Lower lobe of right lung (tissue), 2 donors: ENCODE data around the gene ZC3H15. TPM values are rescaled to one million over a fixed set of nuclear protein-coding genes. Genes with fewer than 3 reads are reported as not detected.

Experiments
- ATAC-seq, 2 donors: fragments of 200-7000 bp; cut with Tn5 transposase; one replicate each; pipeline ENCODE4 v1.9.1; 2020 to 2022; ENCODE audit warnings: mild to moderate bottlenecking in 2 of 2, moderate library complexity in 2 of 2
- DNase-seq: peaks from one replicate; pipeline ENCODE4 v3.0.0-alpha.2; 2020
- H3K27ac ChIP-seq: fragments of 200-600 bp; one replicate; pipeline ENCODE4 v1.8.0; 2022
- H3K27me3 ChIP-seq: fragments of 200-600 bp; one replicate; pipeline ENCODE4 v1.8.0; 2022; ENCODE audit warnings: low read depth
- H3K36me3 ChIP-seq: fragments of 200-600 bp; one replicate; pipeline ENCODE4 v1.8.0; 2022; ENCODE audit warnings: mild to moderate bottlenecking
- H3K4me1 ChIP-seq: fragments of 200-600 bp; one replicate; pipeline ENCODE4 v1.8.0; 2022
- H3K4me3 ChIP-seq: fragments of 200-600 bp; one replicate; pipeline ENCODE4 v1.8.0; 2022; ENCODE audit warnings: mild to moderate bottlenecking
- H3K9me3 ChIP-seq: fragments of 200-600 bp; one replicate; pipeline ENCODE4 v1.8.0; 2022
- intact Hi-C: fragments of 100-400 bp; cut with DNase I; formaldehyde crosslinking; loops from one replicate; pipeline ENCODE4 v1.11.0; 2022
- total RNA-seq: library from RNA; stranded (reverse); fragmentation: NEBNext Ultra II Directional; extraction: Animal tissue kit (Norgen Biotek cat#: 25700); gene quantifications from one replicate; pipeline ENCODE4 v1.2.1, GENCODE V29; 2021
- TF ChIP-seq, protein P1 (sequence below): fragments of 200-600 bp; IDR thresholded peaks from one replicate; pipeline ENCODE4 v1.8.0; 2022; ENCODE audit warnings: antibody characterized with exemption, mild to moderate bottlenecking
- donor health status: DM: no; HTN: yes; CAD: no; lungs with severe emphysema.

The ZC3H15 gene
- total RNA-seq, 1 donor from 2014 or later = 44.2 TPM

- no peaks in the 10 kb centered on the region for H3K9me3 ChIP-seq
- ATAC-seq (no peak), DNase-seq (no peak)
- TF ChIP-seq, protein P1, sequence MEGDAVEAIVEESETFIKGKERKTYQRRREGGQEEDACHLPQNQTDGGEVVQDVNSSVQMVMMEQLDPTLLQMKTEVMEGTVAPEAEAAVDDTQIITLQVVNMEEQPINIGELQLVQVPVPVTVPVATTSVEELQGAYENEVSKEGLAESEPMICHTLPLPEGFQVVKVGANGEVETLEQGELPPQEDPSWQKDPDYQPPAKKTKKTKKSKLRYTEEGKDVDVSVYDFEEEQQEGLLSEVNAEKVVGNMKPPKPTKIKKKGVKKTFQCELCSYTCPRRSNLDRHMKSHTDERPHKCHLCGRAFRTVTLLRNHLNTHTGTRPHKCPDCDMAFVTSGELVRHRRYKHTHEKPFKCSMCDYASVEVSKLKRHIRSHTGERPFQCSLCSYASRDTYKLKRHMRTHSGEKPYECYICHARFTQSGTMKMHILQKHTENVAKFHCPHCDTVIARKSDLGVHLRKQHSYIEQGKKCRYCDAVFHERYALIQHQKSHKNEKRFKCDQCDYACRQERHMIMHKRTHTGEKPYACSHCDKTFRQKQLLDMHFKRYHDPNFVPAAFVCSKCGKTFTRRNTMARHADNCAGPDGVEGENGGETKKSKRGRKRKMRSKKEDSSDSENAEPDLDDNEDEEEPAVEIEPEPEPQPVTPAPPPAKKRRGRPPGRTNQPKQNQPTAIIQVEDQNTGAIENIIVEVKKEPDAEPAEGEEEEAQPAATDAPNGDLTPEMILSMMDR = no peak
- H3K36me3 ChIP-seq = no peaks in the 10 kb centered on the region
- intact Hi-C loops = no loop called here
- H3K27me3 ChIP-seq = no peaks in the 10 kb centered on the region
- no peak overlapping the region for H3K27ac ChIP-seq
- H3K4me1 ChIP-seq = no peaks in the 10 kb centered on the region
- H3K4me3 ChIP-seq = no peak overlapping the region
Observed at GRCh38 chr2:186534406-186534805, 48.3 kb downstream of the ZC3H15 start.

DNA sequence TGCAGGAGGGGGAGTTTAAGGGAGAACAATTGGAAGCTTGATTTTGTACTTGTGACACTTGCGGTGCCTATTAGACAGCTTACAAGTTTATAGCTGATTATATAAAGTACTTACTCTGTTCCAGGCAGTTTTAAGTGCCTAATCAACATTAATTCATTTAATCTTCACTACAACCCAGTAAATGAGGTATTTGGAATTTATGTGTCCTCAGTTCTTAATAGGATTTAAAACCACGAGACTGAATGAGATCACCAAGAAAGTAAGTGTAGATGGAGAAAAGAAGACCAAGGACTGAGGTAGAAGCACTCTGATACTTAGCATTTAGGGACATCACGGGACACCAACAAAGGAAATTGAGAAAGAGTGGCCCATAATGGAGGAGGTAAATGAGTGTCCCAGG is 49.8 kb downstream of the ZC3H15 start:
- Histone ChIP-seq H3K4me1 (no peaks in the 10 kb centered on the region), H3K36me3 (no peaks in the 10 kb centered on the region), H3K27ac (no peak overlapping the region), H3K9me3 (no peaks in the 10 kb centered on the region), H3K4me3 (no peak overlapping the region), H3K27me3 (no peaks in the 10 kb centered on the region)
- DNase-seq (no peak), ATAC-seq (no peak)
- TF ChIP-seq, protein P1 = no peak
- intact Hi-C loops = no loop called here

DNA sequence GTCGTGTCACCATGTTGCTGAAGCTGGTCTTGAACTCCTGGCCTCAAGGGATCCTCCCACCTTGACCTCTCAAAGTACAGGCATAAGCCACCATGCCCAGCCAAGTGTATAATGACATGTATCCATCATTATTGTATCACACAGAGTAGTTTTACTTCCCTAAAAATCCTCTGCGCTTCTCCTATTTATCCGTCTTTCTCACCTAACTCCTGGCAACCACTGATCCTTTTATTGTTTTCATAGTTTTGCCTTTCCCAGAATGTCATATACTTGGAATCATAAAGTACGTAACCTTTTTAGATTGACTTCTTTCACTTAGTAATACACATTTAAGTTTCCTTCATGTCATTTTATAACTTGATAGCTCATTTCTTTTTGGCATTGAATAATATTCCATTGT is 51.0 kb downstream of the ZC3H15 start:
- DNase-seq (no peak), ATAC-seq (no peak)
- Histone ChIP-seq H3K27ac (no peak overlapping the region), H3K9me3 (no peaks in the 10 kb centered on the region), H3K4me3 (no peak overlapping the region), H3K27me3 (no peaks in the 10 kb centered on the region), H3K36me3 (no peaks in the 10 kb centered on the region), H3K4me1 (no peaks in the 10 kb centered on the region)
- TF ChIP-seq, protein P1 = no peak
- intact Hi-C loops = no loop called here

DNA sequence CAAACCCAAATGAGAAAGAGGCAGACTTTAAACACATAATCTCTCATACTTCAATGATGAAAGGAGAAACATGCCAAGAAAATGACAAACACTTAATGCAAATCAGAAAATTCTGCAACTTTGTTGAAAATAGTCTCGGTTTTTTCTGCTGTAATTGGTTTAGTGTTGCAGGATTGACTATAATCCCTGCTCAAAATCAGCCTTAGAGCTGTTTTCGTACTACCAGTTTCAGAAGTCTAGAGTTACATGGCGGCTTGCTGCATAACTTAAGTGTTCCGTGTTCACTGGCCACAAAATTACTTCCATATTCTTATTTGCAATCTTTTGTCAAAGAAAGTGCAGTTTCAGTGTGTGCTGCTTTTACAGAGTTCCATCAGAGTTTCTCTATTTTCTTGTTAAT is 54.9 kb downstream of the ZC3H15 start:
- TF ChIP-seq, protein P1 = no peak
- intact Hi-C loops = no loop called here

DNA sequence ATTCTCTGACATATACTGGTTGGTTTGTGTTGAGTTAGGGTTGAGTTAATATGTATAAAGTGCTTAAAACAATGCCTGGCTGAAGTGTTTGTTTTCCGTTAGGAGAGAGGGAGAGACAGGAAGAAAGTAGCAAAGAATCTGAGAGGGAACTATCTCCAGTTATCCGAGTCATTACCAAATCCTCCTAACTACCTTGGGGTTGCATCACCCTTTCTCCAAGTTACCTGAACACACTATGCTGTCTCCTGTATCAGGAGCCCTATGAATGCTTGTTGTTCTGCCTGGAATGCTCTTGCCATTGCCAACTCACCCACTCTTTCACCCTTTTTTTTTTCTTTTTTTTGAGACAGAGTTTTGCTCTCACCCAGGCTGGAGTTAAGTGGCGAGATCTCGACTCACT is 55.9 kb downstream of the ZC3H15 start:
- Histone ChIP-seq H3K9me3 (no peaks in the 10 kb centered on the region), H3K27me3 (no peaks in the 10 kb centered on the region), H3K27ac (no peak overlapping the region), H3K4me1 (peaks cover 5% of the 10 kb centered on the region), H3K4me3 (no peak overlapping the region), H3K36me3 (no peaks in the 10 kb centered on the region)
- DNase-seq (no peak), ATAC-seq (peak in 1 of 2 donors; percentile 22)
- TF ChIP-seq, protein P1 = no peak
- intact Hi-C loops = no loop called here

More for the DNA sequence above, 54.9 kb downstream of the ZC3H15 start:
- Histone ChIP-seq H3K4me3 (no peak overlapping the region), H3K27me3 (no peaks in the 10 kb centered on the region), H3K9me3 (no peaks in the 10 kb centered on the region), H3K36me3 (no peaks in the 10 kb centered on the region), H3K4me1 (peaks cover 2% of the 10 kb centered on the region), H3K27ac (no peak overlapping the region)
- DNase-seq (no peak), ATAC-seq (no peak)
